NT2/D1 (cell line): ENCODE data around the gene IZUMO2.

ENCODE experiments used
- SUZ12 ChIP-seq: IDR thresholded peaks from 2 replicates; pipeline ENCODE4 v1.6.1; 2011; ENCODE audit not compliant: insufficient read length, insufficient read depth; ENCODE audit errors: extremely low read depth
- YY1 ChIP-seq: IDR thresholded peaks from 2 replicates; pipeline ENCODE4 v1.6.1; 2011; ENCODE audit not compliant: insufficient read length, insufficient read depth
- ZNF274 ChIP-seq: IDR thresholded peaks from 2 replicates; pipeline ENCODE4 v1.6.1; 2011; ENCODE audit warnings: mild to moderate bottlenecking, low read depth, low read length

GRCh38 chr19:50203281-50204080 is 40.4 kb upstream of the IZUMO2 start, which contains the start of gene MYH14:
- TF ChIP-seq SUZ12 (no peak), YY1 (no peak), ZNF274 (no peak)
